Occipital lobe (tissue), 2 donors: ENCODE results near the gene HDAC4. TPM values are rescaled to one million over a fixed set of nuclear protein-coding genes. Genes with fewer than 3 reads are reported as not detected.

Experiments
- DNase-seq: peaks from one replicate; lab custom pipeline; 2025; lab: John Stamatoyannopoulos, UW
- total RNA-seq: library from RNA; depleted of rRNA; stranded (reverse); fragments of >200 nt; gene quantifications from one replicate; pipeline ENCODE4 v1.2.3, GENCODE V29; 2014

HDAC4 gene
- total RNA-seq, 1 donor from 2014 or later, result 30.9 TPM

DNA sequence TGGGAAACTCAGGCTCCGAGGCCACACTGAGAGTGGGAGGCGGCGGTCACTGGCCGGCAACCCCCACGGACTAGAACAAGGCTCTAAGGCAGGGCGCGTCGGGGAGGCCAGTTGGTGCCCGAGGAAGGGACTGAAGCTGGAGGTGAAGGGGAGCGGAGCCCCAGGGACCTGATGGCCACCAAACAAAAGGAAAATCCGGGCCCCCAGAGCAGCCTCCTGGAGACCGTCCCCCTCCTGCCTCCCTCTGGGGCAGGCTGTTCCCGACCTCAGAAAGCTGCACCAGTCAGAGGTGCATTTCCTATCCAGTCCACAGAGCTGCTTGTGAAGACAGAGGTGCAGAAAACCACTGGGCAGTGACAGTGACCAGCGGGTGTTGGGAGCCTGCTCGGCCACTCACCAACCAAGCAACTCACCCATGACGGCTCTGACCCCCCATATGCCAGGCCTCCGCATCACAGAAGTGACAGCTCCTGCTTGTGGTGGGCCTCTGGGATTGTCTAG lies 380.2 kb downstream of the HDAC4 start:
- DNase-seq, result no peak

DNA sequence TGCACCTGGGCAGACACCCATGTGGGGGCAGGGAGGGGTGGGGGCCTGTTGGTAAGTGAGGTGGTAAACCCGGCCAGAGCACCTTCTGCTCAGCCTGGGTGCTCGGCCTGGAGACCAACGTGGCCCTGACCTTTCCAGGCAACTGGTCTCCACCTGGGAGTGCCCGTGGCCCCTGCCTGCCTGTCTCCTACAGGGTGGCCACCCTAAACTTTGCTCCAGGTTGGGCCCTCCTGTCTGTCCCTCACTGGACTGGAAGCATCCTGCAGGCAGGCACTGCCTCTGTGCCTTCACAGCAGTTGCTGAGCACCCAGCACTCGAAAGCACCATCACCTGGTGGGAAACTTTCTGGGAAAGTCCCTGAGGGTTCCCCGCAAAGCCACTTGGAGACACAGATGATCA lies 381.6 kb downstream of the HDAC4 start:
- no peak for DNase-seq

DNA sequence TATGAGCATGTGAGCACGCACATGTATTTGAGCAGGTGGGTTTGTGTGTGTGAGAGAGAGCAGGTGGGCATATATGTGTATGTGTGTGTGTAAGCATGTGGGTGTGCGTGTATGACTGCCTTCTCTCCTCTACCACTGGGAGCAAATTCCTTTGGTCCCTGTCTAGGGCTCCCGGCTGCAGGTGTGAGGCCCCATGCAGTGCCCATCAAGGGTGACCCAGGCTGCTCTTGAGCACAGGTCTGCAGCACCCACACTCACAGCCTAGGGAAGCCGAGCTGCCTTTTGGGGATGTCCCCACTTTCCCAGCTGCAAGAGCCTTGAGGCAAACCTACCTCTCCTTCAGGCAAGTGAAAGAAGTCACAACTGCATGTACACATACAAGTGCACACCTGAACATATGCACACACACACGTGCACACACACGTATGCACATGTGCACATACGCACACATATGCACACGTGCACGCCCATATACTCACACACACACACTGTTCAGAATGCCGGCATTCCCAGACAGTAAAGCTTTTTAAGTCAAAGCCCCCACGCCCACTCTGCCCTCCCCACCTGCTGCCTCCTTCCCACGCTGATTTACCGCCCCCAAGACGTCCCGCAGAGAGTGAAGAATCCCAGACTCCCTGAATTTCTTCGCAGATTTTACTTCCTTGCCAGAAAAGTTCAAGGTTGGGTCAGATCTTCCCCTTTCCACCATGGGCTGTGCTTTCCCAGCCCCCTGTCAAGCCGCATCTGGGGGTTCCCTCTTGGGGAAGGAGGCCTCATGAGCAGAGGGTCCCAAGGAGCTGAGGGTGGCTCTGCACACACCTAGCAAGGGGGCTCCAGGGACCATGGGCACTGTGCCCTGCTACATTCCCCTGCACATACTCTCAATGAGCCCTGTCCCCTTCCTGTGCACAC lies 382.3 kb downstream of the HDAC4 start:
- no peak for DNase-seq

DNA sequence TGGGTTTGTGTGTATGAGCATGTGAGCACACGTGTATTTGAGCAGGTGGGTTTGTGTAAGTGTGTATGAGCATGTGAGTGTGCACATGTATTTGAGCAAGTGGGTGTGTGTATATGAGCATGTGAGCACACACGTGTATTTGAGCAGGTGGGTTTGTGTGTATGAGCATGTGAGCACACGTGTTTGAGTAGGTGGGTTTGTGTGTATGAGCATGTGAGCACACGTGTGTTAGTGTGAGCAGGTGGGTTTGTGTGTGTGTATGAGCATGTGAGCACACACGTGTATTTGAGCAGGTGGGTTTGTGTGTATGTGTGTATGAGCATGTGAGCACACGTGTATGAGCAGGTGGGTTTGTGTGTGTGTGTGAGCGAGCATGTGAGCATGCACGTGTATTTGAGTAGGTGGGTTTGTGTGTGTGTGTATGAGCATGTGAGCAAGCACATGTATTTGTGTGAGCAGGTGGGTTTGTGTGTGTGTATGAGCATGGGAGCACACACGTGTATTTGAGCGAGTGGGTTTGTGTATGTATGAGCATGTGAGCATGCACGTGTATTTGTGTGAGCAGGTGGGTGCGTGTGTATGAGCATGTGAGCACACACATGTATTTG lies 383.2 kb downstream of the HDAC4 start:
- no peak for DNase-seq

DNA sequence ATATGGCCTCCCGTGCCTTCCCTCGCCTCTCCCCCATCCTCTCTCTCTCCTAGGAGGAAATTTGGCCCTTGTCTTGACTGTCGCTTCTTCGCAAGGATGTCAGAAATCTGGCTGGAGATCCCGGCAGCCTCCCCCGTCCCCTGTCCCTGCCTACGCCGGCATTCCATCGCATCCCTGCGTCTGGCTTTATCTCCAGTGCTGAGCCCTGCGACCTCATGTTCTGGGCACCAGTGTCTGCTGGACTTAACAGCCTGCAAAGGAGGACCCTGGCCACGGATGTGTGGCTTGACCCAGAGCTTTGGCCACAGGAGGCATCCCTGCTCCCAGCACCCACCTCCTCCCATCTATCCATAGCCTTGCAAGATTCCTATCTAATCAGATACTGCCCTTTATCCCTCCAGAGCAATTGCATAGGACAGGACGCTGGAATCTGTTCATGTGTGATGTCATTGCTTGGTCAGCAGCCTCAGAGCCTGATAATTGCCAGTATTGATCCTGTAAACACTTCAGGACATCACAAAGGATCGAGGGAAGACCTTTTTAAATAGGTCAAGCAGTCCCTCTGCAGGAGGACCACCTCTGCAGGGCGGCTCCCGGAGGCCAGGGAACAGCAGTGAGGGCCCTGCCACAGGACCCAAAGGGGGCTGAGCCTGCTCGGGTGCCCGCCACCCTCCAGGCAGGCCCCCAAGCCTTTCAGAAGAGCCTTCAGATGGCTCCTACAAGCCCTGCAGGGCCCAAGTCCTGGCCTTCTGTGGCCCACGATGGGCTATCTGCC lies 384.7 kb downstream of the HDAC4 start:
- no peak for DNase-seq

DNA sequence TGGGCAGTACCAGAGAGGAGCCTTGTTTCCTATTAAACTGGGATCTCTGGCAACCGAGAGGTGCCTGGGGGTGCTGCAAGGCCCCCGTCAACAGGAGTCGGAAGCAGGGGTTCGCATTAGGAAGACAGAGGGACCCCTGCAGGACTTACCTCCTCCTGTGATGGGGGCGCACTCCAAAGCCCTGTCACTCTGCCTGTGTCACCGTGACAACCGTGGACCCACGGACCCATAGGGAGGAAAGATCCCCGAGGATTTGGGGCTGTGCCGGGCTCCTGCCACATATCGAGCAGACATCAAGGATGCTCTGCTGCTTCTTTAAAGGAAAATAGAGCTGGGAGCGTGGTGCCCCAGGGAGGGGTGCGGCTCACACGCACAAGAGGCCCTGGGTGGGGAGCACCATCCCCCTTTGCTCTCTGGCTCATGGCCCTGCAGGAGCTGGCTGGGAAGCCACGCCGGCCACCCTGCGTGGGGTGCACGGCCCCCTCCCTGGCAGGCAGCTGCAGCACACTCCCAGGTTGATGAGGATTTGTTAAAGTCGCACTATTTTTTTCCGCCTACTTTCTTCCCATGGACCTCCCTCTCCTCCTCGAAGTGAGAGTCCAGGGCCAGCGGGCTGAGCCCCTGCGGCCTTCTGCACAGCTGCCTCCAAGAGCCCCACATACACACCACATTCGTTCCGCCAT lies 385.5 kb downstream of the HDAC4 start:
- DNase-seq, result no peak

DNA sequence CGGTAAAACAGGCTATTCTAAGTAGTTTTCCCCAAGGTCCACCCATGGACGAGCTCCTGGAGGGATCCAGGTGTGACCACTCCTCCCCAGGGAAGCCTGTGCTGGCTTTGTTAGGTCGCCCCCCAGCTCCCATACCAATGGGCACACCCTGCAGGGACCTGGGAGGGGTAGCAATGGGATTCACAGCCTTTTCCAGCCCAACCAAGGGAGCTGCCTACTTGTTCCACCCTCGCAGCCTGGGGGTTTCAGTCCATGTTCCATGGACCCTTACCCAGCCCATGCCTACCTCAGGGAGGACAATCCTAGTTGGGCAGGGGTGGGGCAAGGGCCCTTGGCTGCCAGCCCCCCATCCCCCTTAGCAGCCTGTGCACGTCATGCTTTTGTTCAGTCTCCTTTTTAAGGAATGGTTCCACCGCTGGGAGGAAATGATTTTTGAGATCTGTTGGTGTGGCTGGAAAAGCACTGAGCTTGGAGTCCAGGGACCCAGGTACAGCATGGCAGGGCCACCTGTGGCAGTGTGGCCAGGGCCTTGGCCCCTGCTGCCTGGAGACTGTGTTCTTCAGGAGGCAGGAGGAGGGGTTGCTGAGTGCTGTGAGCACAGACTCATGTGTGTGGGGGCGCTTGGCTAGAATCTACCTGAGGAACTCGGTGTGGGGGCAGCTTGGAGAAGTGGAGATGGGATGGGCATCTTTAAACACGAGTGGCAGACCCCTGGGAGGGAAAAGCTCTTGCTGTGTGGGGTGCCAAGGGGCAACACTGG lies 386.2 kb downstream of the HDAC4 start:
- DNase-seq, result no peak

DNA sequence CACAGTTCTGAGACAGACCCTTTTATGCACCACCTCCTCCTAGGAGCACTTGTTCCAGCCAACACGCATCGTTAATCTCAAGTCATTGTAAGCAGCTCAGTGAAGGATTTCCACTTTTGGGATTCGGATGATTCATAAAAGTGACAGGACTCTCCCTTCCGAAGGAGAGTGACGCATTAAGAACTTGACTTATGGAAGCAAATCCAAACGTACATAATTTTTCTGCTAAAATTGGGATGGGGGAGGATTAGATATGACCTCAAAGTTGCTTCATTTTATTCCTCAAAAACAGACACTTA lies 387.2 kb downstream of the HDAC4 start:
- no peak for DNase-seq

DNA sequence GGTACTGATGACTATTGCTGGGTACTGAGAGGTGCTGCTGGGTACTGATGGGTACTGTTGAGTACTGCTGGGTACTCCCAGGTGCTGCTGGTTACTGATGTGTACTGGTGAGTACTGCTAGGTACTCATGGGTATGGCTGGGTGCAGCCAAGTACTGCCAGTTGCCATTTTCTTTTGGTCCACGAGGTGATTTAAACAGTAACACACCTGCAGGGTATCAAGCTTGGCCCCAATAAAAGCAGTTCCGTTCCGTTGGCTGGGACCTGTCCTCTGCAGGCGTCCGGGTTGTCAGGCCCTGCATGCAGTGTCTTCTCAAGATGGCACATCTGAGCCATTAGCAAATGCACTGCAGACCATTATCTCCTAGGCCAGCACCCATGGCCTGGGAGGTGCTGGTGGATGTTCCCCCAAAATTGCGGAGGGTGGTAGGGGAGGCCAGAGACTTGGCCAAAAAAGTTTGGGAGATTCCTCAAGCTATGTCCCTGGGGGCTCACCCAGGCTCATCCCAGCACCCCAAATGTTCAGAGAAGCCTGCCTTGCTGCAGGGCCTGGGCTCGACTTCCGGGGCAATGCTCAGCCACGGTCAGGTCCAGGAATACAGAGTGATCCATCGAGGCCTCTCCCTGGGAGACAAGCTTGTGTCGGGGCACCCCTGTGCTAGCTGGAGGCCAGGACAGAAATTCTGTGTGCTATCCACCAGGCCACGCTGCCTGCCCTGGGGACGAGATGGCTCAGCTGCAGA lies 387.7 kb downstream of the HDAC4 start:
- DNase-seq, result no peak

DNA sequence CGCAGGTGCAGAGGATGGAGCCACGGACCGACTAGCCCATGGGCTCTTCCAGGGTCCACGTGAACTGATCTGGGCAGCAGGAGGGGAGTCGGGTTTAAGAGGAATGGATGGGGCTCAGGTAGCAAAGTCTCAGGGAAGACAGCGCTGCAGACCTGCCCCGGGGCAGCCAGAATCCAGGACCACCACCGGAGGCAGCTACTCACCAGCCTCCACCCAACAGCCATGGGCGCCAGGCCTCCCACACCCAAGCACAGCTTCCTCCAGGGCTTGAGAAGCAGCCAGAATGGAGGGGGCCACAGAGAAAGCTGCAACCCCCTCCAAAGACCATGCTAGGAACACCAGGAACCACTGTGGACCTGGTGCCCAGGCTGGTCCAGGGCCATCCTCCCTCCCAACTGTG lies 388.6 kb downstream of the HDAC4 start:
- no peak for DNase-seq

DNA sequence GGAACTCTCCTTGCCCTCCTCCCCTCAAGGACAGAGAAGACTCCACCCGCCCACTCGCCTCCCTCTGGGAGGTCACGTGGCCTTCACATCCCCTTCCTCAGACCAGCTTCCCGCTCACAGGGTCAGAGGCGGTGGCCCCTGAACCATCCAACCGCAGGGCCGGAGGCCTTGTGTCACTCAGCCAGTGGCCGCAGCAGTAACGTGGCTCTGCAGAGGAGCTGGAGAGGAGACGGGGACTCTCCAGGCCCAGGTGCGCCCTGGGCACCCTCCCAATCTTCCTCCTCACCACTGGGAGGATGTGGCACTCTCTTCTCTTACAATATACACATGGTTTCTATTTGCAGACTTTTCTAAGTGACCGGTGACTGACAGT lies 391.2 kb downstream of the HDAC4 start:
- no peak for DNase-seq

DNA sequence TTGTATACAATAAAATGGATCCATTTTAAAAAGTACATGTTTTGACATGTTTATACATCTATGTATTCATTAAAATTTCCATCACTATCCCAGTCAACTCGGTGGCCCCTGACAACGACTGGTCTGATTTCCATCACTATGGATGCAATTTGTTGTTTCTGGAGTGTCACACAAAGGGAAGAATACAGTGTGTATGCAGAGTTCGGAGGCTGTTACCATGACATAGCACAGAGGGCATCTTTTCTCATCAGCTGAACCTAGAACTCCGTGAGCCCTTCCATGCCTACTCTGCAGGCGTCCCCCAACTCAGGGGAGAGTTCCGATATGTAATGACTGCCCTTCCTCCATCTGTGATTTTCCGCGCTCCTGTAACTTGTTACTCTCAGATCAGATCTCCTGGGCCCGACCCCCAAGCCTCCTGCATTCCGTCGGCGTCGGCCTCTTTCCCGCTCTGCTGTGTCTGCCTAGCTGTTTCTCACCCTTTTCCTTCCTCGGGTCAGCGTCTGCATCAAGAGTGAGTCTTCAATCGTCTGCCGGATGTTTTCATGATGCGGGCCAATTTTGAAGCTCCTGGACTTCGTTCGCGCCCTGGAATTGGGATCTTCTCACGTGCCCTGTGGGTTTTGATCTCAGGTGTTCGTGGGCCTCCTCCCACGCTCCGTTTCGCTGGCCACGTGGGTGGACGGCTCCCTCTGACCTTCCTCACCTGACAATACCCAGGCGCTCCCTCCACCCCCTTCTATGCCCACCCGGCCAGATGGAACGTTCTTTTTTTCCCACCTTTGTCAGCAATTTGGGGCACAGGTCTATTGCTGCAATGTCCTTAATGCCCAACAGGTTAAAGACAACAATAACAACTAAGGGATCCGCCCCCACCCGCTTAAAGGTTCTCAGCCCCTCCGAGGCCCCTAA lies 391.9 kb downstream of the HDAC4 start:
- DNase-seq, result no peak

DNA sequence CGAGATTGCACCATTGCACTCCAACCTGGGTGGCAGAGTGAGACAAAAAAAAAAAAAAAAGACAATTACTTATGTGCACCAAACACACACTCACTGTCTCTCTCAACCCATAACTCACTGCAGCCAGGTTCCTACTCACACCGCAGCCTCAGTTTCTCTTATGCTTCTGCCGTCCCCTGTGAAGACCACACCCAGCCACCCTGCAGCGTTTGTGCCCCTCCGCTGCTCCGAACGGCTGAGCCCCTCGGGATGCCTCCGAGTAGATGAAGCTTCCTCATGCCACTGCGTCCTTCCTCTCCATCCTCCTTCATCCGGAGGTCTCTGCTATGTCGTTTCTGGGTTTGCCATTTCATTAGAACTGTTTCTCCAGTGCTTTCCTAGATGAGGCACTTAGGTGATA lies 392.8 kb downstream of the HDAC4 start:
- no peak for DNase-seq

DNA sequence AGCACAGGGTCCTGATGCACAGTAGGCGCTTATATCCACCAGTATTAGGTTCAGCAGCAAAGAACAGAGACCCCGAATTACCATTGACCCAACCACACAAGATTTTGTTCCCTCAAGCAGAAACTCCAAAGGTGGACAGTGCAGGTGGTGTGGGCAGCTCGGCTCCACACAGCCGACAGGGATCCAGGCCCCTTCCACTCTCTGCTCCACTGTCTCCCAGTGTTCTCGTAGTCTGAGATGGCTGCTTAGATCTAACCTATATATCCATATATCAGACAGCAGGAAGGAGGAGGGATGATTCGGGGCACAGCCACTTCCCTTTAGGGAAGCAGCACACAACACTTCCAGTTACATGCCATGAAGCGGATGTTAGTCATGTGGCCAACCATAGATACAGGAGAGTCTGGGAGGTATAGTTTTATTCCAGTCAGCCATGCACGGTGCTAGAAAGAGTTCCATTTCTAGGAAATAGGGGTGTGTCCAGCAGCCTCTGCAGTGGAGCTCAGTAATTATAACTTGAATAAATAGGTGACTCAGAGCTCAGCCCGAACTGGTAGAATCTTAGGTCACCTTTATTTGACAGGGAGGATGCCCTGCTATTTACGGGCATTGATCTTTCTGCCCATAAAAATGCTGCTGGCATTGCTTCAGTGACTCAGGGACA lies 394.1 kb downstream of the HDAC4 start:
- no peak for DNase-seq

DNA sequence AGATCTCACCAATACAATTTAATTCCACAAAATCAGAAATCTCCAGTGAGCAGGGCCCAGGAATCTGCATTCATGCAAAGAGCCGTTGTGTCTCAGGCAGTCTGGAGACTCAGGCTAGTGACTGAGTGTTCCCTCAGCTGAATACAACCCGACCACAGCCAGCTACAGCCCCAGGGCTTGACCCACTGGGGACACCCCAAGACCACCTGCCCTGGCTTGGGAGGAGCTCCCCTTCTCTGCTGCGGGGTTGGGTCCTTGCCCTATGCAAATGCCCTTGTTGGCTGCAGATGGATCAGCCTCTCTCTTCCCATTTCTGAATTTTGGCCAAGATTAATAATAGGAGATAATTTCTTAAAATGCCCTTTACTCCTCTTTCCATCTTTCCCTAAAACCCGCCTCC lies 395.2 kb downstream of the HDAC4 start:
- DNase-seq, result no peak

DNA sequence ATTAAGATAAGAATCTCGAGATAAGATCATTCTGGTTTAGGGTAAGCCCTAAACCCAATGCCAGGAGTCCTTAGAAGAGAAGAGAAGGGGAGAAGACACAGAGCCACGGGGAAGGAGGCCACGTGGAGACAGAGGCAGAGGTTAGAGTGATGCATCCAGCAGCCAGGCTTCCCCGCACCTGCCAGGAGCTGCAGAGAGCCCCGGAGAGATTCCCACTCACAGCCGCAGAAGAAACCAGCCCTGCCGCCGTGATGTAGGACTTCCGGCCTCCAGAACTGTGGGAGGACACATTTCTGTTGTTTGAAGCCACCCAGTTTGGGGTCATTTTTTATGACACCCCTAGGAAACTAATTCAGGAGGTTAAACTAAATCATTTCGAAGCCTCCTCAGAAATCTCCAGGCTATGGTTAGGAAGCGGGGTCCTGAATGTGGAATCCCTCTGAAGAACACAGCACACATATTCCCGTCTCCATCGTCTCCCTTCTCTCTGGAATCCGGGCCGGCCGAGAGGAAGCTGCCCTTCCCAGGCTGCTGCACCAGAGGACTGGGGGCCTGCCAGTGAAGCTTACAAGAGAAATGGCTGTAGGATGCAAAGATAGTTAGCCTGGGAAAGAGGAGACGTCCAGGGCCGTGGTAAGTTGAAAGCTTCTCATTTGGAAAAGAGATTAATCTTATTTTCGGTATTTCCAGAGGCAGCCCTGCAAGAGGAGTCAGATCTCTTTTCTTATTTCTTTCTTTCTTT lies 396.4 kb downstream of the HDAC4 start:
- DNase-seq, result no peak

DNA sequence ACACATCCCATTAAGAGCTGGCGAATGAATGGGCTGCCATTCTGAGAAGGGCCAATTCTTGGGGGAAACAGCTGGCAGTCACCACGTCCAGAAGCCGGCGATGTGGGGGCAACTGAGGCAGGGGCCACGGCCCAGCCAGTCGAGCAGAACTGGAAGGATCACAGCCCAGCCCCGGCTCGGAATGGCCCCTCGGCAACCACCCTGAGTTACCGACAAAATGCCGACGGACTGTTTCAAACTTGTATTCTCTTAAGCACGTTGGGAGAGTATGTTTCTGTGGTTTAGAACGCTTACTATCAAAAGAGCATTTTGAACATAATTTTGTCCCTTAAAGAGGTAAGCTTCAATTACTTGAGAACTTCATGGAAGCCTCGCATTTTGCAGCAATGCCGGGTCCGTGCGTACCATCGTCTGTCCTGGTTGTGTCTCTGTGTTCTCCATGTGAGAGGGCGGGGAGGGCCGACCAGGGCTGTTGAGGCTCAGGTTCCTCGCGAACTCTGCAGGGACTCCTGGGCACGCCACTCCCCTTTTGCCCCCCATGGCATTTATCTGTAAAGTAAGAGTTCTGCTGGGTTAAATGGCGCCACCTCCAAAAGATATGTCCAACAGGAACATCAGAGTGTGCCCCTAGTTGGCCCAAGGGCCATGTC lies 397.1 kb downstream of the HDAC4 start:
- no peak for DNase-seq
